Activated T-cell treated with anti-CD3 and anti-CD28 coated beads, Interleukin-2, amount 50 U/mL, for 1 hour (primary cell): ENCODE data around the gene CREB5.
"Not testable (repeated sequence)": the region's sequence is repeated elsewhere in the genome, so short reads cannot be mapped to it uniquely, and the experiment has no call there.

Source experiments
- DNase-seq: peaks from one replicate; pipeline ENCODE4 v3.0.0-alpha.2; 2020

Gene CREB5

GRCh38 chr7:28517606-28518005 is 105.3 kb downstream of the CREB5 start:
- DNase-seq = no peak

GRCh38 chr7:28520074-28521015 is 108.0 kb downstream of the CREB5 start:
- DNase-seq = no peak

GRCh38 chr7:28524978-28525377 is 112.7 kb downstream of the CREB5 start:
- no peak for DNase-seq

- no peak for DNase-seq
Observed at GRCh38 chr7:28528899-28529298, 116.6 kb downstream of the CREB5 start.

- no peak for DNase-seq
Observed at GRCh38 chr7:28529755-28530154, 117.4 kb downstream of the CREB5 start.

GRCh38 chr7:28530175-28530802 is 118.0 kb downstream of the CREB5 start:
- no peak for DNase-seq

GRCh38 chr7:28530803-28531175 is 118.5 kb downstream of the CREB5 start:
- no peak for DNase-seq

- no peak for DNase-seq
Observed at GRCh38 chr7:28531291-28531690, 119.0 kb downstream of the CREB5 start.

GRCh38 chr7:28532181-28532580 is 119.9 kb downstream of the CREB5 start:
- no peak for DNase-seq

GRCh38 chr7:28533267-28533666 is 120.9 kb downstream of the CREB5 start:
- DNase-seq = no peak

- DNase-seq = no peak
Observed at GRCh38 chr7:28533731-28534531, 121.6 kb downstream of the CREB5 start.

- no peak for DNase-seq
Observed at GRCh38 chr7:28536259-28536658, 123.9 kb downstream of the CREB5 start.

- no peak for DNase-seq
Observed at GRCh38 chr7:28539289-28539981, 127.1 kb downstream of the CREB5 start.

- no peak for DNase-seq
Observed at GRCh38 chr7:28542410-28542809, 130.1 kb downstream of the CREB5 start.

- no peak for DNase-seq
Observed at GRCh38 chr7:28544453-28545117, 132.3 kb downstream of the CREB5 start.

- no peak for DNase-seq
Observed at GRCh38 chr7:28546067-28546466, 133.7 kb downstream of the CREB5 start.

- no peak for DNase-seq
Observed at GRCh38 chr7:28547115-28547514, 134.8 kb downstream of the CREB5 start.

GRCh38 chr7:28548416-28548815 is 136.1 kb downstream of the CREB5 start:
- no peak for DNase-seq

- DNase-seq = no peak
Observed at GRCh38 chr7:28549998-28550397, 137.7 kb downstream of the CREB5 start.

GRCh38 chr7:28550580-28551186 is 138.4 kb downstream of the CREB5 start:
- DNase-seq = no peak

GRCh38 chr7:28551331-28551730 is 139.0 kb downstream of the CREB5 start:
- DNase-seq = no peak

GRCh38 chr7:28551766-28552165 is 139.4 kb downstream of the CREB5 start:
- DNase-seq = not testable (repeated sequence)
